Gastroesophageal sphincter (tissue), 3 donors: ENCODE measurements around the gene NTMT1.

Source experiments
- CTCF ChIP-seq, 4 experiments: fragments of 200-600 bp in 2 of 4; fragments of 450-650 bp in 2 of 4; sonication (generic) in 1 of 4; IDR thresholded peaks; one replicate each; pipeline ENCODE4 v1.5.1; 2017 to 2019; ENCODE audit warnings: antibody characterized with exemption in 4 of 4, mild to moderate bottlenecking in 2 of 4, moderate library complexity in 2 of 4
- EP300 ChIP-seq: sonication (generic); formaldehyde crosslinking; IDR thresholded peaks from one replicate; pipeline ENCODE4 v1.6.1; 2017; ENCODE audit warnings: antibody characterized with exemption, mild to moderate bottlenecking

- TF ChIP-seq EP300 (no peak), CTCF (IDR thresholded peaks at IDR 0.05) (no peak)
These were observed 21.8 kb upstream of the NTMT1 start for GRCh38 chr9:129604056-129604765.
